ENCODE measurements around the gene PTPRCAP.

DNA sequence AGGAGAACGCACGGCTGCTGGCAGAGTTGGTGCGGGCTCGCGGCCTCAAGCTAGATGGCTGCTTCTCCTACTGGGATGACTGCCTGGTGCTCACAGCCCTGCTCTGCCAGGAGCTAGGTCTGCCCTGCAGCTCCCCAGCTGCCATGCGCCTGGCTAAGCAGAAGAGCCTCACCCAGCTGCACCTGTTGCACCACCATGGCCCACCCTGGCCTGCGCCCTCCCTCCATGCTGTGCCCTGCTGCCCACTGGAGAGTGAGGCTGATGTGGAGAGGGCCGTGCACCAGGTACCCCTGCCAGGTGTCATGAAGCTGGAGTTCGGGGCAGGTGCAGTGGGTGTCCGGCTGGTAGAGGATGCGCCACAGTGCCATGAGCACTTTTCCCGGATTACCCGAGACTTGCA lies 14.0 kb downstream of the PTPRCAP start:
- no peak for TF ChIP-seq EZH2phosphoT487 (IDR thresholded peaks at IDR 0.05; ENCODE audit: insufficient read depth, low read depth)
- TF ChIP-seq EZH2 (IDR thresholded peaks at IDR 0.05; ENCODE audit: insufficient read depth, poor library complexity, severe bottlenecking): no peak

Measured in GM23248 (cell line).